HG03135 (cell line): ENCODE measurements around the gene IQGAP2.

ENCODE experiments used
- ATAC-seq: cut with Tn5 transposase; IDR thresholded peaks from one replicate; pipeline ENCODE4 v1.9.1; 2021; ENCODE audit warnings: mild to moderate bottlenecking, moderate library complexity; ENCODE audit not compliant: unreplicated experiment

Gene IQGAP2

DNA sequence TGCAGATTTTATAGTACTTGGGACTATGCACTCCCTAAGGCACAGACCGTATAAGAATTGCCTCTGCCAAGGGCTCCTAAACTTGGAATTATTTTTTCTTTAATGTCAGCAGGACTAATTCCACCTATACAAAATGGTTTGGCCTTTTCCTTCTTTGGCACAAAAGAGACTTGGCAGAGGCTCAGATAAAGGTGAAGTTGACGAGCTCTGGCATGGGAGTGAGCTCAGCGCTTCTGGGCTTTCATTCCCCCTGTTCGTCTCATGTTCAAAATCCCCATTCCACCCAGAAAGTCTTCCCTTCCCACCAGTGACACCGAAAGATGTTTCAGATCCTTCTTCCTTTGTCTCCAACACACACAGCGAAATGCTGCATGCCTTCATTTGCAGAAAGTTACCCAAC is 158.9 kb downstream of the IQGAP2 start:
- no peak for ATAC-seq

DNA sequence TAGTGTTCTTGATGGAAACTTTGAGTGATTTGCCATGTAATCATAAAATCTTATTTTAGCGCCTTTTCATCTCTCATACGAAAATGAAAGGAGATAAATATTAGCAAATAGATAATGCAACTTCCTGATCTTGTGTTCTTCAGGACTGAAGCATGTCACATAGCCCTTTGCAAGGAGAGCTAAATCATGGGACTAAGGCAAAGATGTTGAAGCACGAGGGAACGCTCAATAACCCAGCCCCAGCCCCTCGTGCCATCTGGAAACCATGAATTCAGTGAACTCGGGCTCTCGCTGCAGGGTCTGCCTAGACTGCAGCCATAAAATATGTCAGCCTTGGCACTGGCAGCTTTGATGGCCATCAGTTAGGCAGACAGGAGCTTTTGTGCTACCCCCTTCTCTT is 161.9 kb downstream of the IQGAP2 start:
- no peak for ATAC-seq

DNA sequence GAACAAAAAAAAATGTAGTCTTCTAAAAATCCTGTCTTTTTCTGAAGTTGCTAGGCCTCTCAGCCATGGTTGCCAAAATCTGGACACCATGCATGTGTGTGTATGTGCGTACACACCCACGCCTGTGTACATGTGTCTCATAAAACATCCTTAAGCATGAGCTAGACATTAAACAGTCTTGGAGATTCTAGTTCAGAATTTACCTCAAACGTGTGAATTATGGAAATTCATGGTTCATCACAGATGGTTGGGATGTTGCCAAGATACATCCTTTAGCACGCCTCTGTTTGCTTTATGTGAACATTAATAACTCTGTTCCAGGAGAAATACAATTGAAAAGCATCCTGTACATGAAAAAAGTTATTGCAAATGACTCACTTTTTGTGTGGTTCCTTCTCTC is 167.1 kb downstream of the IQGAP2 start:
- ATAC-seq, result no peak

DNA sequence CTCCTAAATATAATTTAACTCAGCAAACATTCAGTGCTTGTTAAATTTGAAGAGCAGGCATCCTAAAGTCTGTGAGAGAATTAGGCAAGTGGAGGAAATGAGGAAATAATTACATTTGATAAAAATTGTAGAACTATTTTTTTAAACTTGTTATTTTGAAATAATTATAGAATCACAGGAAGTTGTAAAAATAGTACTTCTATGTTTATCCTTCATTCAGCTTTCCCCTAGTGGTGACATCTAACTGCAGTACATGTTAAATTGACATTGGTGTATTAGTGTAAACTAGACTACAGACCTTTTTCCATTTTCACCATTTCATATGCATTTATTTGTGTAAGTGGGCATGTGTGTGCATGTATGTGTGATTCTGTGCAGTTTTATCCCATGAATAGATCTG is 168.5 kb downstream of the IQGAP2 start:
- ATAC-seq, result no peak

DNA sequence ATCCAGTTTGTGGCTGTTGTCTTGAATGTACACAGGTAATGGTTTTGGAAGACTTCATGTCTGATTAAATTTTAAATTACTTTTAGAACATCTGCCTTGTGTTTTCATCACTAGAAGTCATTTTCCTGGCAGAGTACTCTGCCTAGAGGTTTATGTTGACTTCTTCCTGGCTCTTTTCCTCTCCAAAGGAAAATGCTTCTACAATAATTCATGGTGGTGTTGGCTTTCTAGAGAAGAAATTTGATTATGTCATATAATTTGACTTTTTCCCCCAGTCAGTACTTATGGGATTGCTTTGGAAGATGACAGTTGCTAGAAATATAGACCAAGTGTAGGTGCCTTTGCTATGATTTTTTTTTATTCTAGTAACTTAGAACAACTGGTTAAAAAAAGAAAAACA is 173.4 kb downstream of the IQGAP2 start:
- ATAC-seq, result no peak

DNA sequence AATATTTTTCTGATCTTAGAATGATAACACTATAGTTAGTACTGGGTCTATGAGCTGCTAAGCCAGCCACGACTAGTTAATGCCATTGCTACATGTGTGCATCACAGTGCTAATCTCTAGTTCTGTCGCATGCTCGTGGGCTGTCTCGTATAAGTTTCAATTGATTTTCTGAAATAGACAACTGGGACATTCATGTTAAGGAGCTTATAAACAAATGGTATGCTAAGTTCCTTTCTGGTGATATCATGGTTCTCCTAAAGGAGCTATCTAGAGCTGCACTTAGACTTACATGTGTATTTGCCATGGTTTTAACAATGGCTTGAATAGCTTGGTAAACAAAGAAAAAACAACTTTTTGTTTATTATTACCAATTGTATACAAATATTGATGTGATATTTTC is 173.9 kb downstream of the IQGAP2 start:
- no peak for ATAC-seq

DNA sequence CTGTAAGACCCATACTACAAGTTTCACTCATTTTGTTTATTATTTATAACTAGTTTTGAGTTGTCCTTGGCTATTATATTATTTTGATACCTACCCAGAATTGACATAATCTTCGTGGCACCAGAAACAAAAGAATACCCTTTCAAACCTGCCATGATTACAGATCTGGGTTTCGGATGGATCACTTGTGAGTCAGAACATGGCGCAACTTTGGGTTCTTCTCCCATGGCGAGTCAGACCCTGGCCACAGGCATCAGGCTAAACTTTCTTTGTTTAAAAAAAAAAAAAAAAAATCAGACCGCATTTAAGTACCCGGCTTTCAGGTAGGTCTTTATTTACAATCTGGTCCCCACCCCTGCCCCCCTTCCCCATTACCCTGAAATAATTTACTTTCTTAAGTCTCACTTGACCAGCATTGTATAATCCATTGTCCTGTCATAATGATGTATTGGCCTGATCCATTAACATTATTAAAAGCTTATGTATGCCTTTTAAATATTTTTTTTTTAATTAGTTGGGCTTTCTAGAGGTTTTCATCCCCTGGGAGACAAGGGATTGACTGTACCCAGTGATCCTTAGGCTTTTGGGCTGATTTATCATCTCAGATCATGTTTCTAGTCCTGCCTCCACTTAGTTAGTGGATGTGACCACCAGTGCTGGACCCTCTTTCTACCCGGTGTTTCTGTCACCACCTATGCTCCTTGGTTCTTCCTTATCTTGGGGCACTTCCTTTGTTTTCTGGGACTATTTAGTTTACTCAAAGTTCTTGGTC is 176.3 kb downstream of the IQGAP2 start:
- no peak for ATAC-seq

DNA sequence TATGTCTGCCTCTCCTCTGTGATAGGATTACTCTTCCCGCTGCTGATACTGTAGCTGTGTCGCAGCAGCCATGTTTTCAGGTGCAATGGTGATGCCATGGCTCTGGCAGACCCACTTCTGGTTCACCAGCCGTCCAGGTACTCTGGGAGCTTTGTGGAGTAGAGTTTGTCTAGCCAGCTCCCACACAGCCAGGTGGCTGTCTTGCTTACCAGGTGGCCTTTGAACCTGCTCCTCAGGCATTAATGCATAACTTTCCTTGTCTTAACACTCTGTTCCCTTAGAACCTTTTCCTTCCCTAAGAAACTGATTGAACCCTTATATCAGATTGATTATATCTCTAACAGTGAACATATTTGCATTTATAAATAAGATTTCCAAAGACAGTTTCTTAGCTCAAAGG is 177.9 kb downstream of the IQGAP2 start:
- ATAC-seq, result no peak

DNA sequence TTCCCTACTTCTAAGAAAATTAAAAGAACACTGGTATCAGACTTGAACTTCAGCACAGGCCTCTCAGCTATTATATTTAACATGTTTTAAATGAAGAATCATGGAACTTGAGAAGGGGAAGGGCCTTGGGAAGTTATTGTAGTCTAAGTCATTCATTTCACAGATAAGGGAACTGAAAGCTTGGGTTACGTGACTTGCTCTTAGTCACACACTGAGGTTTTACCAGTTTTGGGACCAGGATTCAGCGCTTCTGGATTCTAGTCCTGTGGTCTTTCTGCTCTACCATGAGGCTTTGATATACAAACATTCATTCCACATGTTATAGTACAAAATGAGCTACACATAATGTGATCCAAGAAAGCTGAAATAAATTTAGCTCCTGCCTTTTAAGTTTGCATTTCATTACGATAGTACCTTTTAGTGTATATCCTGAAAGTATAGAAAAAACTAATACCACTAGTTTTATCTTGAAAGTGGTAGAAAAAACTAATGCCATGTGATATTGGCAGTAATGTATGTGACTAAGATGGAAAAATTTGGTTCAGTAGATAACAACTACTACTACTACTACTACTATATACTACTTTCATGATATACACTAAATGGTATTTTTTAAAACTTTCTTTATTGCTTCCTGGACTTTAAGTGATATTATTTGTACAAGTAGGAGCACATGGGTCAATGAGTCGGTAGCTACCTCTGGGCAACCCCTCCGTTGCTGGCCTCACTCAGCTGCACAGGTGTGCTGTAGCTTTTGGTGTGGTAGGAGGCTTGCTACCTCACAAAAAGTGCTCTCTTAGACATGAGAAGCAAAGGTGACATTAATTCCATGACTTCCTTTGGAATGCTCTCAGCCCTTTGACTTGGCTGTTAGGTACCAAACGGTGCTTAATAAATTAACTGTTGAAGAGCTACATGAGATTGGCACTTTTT is 179.4 kb downstream of the IQGAP2 start:
- peak; percentile 76 for ATAC-seq

DNA sequence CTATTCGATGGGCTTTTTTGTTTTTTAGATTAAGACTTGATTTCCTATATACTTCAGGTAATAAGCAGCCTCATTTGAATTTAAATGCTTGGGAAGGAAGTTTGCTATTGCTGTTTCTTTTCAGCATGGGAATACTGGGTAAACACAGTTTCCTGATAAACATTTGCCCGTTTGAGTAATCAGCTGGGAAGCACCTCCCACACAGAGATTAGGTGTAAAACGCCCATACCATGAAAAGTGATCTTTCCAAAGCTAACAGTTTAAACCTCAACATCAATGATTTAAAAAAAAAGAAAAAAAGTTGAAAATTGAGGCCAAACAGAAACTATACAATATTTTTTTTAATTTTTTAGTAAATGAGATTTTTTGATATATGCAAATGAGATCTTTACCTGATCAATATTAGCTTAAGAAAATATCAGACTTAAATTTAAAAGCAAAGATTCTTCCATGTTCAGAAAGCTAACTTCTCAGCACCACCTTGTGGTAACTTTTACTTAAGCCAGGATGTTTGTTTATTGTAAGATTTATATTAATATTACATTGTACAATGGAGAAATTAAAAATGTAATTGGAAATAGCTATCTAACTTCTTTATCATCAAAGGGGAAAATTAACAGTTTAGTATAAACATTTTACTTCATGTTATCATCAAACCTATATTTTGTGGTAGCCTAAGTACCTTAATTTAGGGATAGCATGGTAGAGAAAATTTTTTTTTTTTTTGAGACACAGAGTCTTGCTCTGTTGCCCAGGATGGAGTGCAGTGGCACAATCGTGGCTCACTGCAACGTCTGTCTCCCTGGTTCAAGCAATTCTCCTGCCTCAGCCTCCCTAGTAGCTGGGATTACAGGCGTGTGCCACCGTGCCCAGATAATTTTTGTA is 180.3 kb downstream of the IQGAP2 start:
- ATAC-seq, result no peak

DNA sequence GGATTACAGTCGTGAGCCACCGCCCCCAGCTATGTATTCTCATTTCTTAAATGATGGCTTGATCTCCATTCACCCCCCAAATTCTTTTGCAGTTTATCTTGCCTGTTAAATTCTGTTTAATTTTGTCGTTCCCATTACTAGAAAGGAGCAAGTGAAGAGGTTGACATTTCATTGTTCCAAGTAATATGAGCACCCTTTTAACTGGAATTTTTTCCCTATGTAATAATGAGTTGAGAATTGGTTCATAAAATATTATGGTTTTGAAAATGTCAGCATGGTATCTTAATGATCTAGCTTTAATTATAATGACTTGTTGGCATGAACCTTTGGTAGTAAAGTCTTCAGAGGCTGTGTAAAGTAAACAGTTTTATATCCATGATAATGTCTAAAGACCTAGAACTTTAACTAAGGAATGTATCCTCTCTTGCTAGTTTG is 182.7 kb downstream of the IQGAP2 start:
- ATAC-seq, result no peak

DNA sequence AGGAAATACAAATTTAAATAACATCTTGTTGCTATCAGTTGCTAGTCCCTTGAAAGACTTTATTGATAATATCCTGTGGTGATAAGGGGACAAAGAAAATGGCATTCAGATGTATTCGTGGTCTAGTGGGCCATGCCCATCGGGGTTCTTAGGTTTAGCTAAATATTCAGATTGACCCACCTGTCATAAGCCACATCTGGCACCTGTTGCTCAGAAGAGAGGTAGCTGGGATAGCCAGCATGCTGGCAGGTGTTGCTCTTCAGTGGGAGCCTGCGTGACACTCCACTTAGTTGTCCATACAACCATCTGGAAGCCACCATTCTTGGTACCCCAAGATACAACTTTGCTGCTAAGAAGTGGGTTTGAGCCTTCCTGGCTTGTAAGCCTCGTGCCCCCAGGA is 183.4 kb downstream of the IQGAP2 start:
- ATAC-seq, result no peak

DNA sequence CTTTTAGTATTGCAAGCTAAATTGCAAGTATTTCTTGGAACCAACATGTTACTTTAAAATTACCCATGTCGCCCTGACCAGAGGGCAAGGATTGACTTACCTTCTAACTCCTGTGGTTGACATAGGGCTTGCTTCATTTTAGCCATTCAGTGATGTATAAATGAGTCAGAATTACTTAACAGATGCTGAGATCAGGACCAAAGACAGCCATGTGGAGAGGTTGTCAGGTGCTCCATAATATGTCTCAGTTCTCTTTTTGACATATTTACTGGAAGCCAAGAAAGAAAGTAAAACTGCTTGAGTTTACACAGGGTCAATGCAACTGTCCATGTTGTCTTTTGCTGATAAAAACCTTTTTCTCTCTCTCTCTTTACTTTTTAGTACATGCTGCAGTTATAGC is 186.9 kb downstream of the IQGAP2 start:
- peak; percentile 97 for ATAC-seq

DNA sequence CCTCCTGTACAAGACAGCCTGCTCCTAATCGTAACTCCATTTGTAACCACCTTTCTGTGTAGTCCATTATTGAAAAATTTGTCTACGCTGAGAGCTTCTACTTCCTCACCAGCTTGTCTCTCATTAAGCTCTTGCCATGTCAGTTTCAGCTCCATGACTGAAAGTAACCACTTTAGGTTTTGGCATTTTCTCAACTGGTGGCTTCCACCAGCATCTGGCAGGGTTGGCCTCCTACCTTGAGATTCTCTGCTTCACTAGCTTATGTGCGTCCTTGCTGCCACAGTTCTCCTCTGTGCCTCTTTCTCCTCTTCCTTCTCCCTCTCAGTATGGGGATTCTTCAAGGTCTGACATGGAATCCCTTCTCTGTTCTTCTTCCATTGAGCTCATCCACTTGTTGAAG is 188.3 kb downstream of the IQGAP2 start:
- no peak for ATAC-seq

DNA sequence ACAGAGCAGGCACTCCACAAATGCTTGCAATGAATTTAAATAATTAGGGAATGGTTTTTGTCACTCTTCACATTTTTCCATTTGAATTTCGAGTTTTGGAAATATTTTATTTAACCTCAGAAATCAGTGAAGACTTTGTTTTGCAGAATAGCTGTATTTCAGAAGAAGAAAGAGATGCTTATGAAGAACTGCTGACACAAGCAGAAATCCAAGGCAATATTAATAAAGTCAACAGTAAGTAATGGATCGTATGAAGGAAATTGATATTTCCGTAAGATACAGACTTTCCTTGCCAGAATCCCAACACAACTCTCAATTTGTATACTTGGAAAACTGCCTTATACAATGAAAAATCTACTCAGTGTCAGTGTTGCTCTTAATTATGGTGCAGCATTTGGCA is 189.6 kb downstream of the IQGAP2 start:
- ATAC-seq, result no peak

DNA sequence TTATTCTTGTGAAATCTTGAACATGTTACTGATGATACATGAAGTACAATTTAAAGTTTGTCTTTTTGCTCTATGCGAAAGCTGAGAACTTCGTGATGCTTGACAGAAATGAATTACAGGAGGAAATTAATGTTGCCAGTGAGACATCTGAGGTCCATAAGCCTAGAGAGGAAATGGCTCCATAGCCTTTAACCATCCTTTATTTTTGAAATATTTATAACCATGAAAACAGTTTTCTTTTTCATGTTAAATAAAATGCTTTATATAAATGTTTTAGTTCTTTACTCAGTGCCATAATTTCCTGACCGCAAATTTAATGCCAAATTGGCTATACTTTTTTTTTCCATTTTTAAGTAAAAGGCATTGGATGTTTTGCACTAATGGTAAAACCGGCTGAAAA is 191.0 kb downstream of the IQGAP2 start:
- ATAC-seq, result no peak

DNA sequence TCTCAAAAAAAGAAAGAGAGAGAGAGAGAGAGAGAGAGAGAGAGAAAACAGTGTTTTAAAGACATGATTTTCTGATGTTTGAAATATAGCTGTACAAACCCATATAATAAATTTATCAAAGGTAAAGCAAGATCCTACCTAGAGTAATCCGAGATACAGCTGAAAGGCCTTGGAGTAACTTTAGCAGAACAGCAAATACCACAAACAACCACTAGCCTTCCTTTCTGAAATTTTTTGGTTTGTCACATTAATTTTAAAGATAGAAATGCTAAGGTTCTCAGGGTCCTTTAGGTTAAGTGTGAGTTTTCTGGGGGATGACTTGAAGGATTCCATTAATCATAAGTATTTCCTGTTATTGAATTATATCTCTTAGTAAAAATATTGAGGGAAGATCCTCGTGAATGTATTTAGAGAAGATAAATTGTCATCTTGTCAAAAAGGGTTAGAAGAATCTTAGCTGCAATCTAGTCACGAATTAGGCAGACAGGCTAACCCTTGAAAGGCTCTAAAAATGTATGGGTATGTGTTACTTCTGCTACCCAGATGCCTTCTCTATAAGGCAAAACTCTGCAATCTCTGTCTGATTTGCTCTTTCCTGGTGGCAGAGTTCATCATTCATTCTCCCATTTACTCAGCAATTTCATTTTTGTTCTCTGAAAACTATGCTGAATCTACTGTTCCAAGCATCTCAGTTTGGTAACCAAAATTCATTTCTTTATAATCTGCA is 192.8 kb downstream of the IQGAP2 start:
- ATAC-seq, result no peak

DNA sequence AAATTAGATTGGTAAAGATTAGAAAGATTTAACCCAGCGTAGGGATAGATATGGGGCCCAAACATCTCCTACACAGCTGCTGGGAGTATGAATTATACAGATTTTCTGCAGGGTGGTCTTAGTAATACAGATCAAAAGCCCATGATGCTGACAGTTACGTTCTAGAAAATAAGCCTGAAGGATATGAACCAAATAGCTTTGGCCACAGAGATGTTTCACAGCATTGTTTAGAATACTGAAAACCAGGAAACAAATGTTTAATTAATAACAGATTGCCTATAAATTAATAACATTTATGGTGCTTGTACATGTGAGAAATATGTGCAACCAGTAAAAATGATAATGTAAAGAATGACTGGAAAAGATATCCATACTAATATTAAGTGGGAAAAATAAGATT is 195.4 kb downstream of the IQGAP2 start:
- ATAC-seq, result no peak

DNA sequence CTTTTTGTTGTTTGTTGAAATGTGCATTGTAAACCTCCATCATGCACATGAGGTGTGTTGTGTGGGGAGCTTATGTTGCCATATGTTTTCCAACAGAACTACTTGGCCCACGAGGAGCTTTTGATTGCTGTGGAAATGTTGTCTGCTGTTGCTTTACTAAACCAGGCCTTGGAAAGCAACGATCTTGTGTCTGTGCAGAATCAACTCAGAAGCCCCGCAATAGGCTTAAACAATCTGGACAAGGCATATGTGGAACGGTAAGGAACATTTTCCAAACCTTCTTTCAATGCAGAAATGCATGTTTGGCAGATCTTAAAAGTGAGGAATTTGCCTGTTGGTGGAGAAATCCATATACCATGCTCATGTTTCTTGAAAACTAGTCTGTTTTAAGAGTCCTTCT is 197.6 kb downstream of the IQGAP2 start:
- no peak for ATAC-seq

DNA sequence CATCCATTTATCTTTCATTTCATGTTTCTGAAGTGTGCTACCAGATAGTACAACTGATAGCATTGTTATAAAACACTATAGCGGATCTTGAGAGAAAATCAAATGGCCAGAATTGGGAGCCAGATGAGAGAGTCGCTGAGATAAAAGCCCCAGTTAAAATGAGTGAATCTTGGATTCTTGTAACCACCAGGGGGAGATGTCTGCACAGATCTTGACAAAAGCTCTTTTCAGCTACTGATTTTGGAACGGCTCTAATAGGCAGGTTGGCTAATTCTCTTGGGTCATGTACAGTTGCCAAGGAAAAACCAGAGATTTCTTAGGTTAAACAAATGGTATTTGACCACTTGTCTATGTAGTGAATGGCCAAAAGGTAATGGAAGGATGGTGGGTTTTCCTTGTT is 198.4 kb downstream of the IQGAP2 start:
- ATAC-seq, result no peak
